ENCODE data around the gene TIMP2. TPM values are rescaled to one million over a fixed set of nuclear protein-coding genes. Genes with fewer than 3 reads are reported as not detected.
"Not testable (repeated sequence)": the region's sequence is repeated elsewhere in the genome, so short reads cannot be mapped to it uniquely, and the experiment has no call there.

The TIMP2 gene
- total RNA-seq, 1 experiment from 2014 or later, result 64.8 TPM

DNA sequence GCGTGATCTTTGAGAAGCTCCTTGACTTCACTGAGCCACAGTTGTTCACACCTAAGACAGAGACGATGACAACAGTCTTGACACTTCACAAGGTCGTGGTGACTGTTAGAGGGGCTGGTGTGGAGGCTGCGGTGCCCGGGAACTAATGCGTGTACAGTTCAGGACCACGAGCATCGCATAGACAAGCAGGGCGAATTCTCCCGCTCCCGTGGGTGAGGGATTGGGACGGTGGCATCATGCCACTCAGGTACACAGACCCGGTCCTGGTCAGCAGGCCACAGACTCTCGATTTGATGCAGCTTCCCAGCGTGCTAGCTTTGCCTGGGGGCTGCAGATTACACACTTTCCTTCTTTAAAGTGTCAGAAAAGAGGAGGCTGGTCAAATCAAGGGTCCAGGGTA is 46.9 kb downstream of the TIMP2 start:
- H3K4me3 ChIP-seq (replicated peaks in 1 of 2; ENCODE audit: low read depth in 1 of 2, low read length in 2 of 2), result no peak overlapping the region
- ChIA-PET CTCF (interaction anchor here (6.0 kb wide), 1 partner anchor 12 kb away, joined by 55 read pairs; no protein-coding TSS in a partner anchor), RAD21 (ENCODE audit: low non-redundant PET in 1 of 2, low total read pairs in 2 of 2, uncharacterized antibody in 2 of 2, unreplicated experiment in 2 of 2) (no interaction called here), POLR2A (no interaction called here)
- no peaks in the 10 kb centered on the region for H3K27me3 ChIP-seq (ENCODE audit: insufficient read depth, low read length)
- DNase-seq (ENCODE audit: low read depth, low spot score) (no peak), ATAC-seq (no peak)
- peaks cover 15% of the 10 kb centered on the region; the same call in 1 of the 2 replicates for H3K79me2 ChIP-seq (ENCODE audit: insufficient read depth, low read length)
- H3K27ac ChIP-seq (ENCODE audit: low read depth, low read length), result no peak overlapping the region
- peaks cover 27 to 78% of the 10 kb centered on the region in 2 experiments for H3K4me1 ChIP-seq (ENCODE audit: control insufficient read depth in 1 of 2, insufficient read depth in 2 of 2, low read length in 2 of 2)
- intact Hi-C loops (cut with micrococcal nuclease), result no loop called here
- no peak overlapping the region for H2AFZ ChIP-seq (ENCODE audit: low read depth, low read length, poor library complexity, severe bottlenecking)
- H3K9me2 ChIP-seq (ENCODE audit: insufficient read depth), result no peaks in the 10 kb centered on the region
- H3K9me3 ChIP-seq (ENCODE audit: control insufficient read depth in 1 of 2, insufficient read depth in 1 of 2, low read depth in 1 of 2, low read length in 2 of 2), result no peaks in the 10 kb centered on the region
- no peaks in the 10 kb centered on the region for H3K36me3 ChIP-seq (ENCODE audit: control insufficient read depth in 1 of 2, insufficient read depth in 2 of 2, low read length in 2 of 2)
- H4K20me1 ChIP-seq (ENCODE audit: insufficient read depth), result no peaks in the 10 kb centered on the region
- no peak overlapping the region for H3K9ac ChIP-seq (ENCODE audit: low read length)
- H3K4me2 ChIP-seq (ENCODE audit: low read length), result no peak overlapping the region
- BruUV-seq (replicated peaks), result no TSS peak
- TF ChIP-seq EGR1 (IDR thresholded peaks at IDR 0.05; ENCODE audit: low read depth), result no peak
- TF ChIP-seq POLR2AphosphoS5 (IDR thresholded peaks at IDR 0.05; ENCODE audit: low read depth, low read length), result no peak

DNA sequence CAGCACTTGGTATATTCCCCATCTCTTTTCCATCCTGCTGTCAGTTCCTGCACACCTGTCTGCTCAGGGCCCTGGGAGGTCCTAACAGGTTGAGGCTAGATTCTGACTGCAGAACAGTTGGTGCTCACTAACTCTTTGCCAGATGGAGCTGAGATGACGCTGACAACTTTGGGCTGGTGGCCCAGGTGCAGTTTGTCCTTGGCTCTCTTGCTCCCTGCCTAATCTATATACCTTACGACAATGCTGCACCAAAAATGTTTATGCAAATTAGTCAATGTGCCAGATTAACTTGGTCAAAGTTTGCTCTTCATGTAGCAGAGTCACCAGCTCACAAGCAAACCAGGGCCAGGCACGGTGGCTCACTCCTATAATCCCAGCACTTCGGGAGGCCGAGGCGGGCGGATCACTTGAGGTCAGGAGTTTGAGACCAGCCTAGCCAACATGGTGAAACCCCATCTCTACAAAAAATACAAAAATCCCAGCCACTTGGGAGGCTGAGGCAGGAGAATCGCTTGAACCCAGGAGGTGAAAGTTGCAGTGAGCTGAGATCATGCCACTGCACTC is 48.2 kb downstream of the TIMP2 start:
- H3K9me3 ChIP-seq (ENCODE audit: control insufficient read depth in 1 of 2, insufficient read depth in 1 of 2, low read depth in 1 of 2, low read length in 2 of 2); H2AFZ ChIP-seq (ENCODE audit: low read depth, low read length, poor library complexity, severe bottlenecking); H3K9ac ChIP-seq (ENCODE audit: low read length); H3K79me2 ChIP-seq (ENCODE audit: insufficient read depth, low read length); H3K4me2 ChIP-seq (ENCODE audit: low read length); H3K27me3 ChIP-seq (ENCODE audit: insufficient read depth, low read length); POLR2A ChIA-PET; H3K4me3 ChIP-seq (replicated peaks in 1 of 2; ENCODE audit: low read depth in 1 of 2, low read length in 2 of 2); H4K20me1 ChIP-seq (ENCODE audit: insufficient read depth); H3K9me2 ChIP-seq (ENCODE audit: insufficient read depth); DNase-seq (ENCODE audit: low read depth, low spot score); BruUV-seq (replicated peaks); intact Hi-C loops (cut with micrococcal nuclease); H3K27ac ChIP-seq (ENCODE audit: low read depth, low read length); ATAC-seq; H3K36me3 ChIP-seq (ENCODE audit: control insufficient read depth in 1 of 2, insufficient read depth in 2 of 2, low read length in 2 of 2): not testable (repeated sequence)
- ChIA-PET RAD21 (ENCODE audit: low non-redundant PET in 1 of 2, low total read pairs in 2 of 2, uncharacterized antibody in 2 of 2, unreplicated experiment in 2 of 2) (interaction anchor here in 1 of 2 experiments (1.9 kb wide), 1 partner anchor 11 kb away, joined by 6 read pairs; no protein-coding TSS in a partner anchor), CTCF (interaction anchor here (6.0 kb wide), 1 partner anchor 11 kb away, joined by 55 read pairs; no protein-coding TSS in a partner anchor)
- H3K4me1 ChIP-seq (ENCODE audit: control insufficient read depth in 1 of 2, insufficient read depth in 2 of 2, low read length in 2 of 2), result peaks cover 15 to 74% of the 10 kb centered on the region in 2 experiments

All from HCT116 (cell line).